ENCODE data around the gene BBS9.

- no peak for TF ChIP-seq EZH2 (IDR thresholded peaks at IDR 0.05; ENCODE audit: insufficient read depth, poor library complexity, severe bottlenecking)
- no peak for TF ChIP-seq EZH2phosphoT487 (IDR thresholded peaks at IDR 0.05; ENCODE audit: insufficient read depth, low read depth)
Observed at GRCh38 chr7:33184828-33185227, 55.5 kb downstream of the BBS9 start.

Measured in GM23248 (cell line).